Loucy (cell line): ENCODE data around the gene MED17.

Experiments used
- H2AFZ ChIP-seq: fragments of 200-600 bp; sonication (generic); 2 replicates; pipeline ENCODE4 v1.6.0; 2016; ENCODE audit warnings: antibody characterized with exemption, mild to moderate bottlenecking, low read length, moderate library complexity
- H3F3A ChIP-seq: fragments of 200-600 bp; 2 replicates; pipeline ENCODE4 v1.6.0; 2016; ENCODE audit warnings: antibody characterized with exemption, low read depth, mild to moderate bottlenecking
- H3K27me3 ChIP-seq: fragments of 200-600 bp; sonication (generic); 2 replicates; pipeline ENCODE4 v1.6.1; 2014; ENCODE audit warnings: low read length, mild to moderate bottlenecking; ENCODE audit not compliant: insufficient read depth, poor library complexity, severe bottlenecking
- H3K36me3 ChIP-seq: fragments of 200-600 bp; sonication (generic); 2 replicates; pipeline ENCODE4 v1.6.1; 2016; ENCODE audit warnings: low read length; ENCODE audit not compliant: insufficient read depth
- H3K4me1 ChIP-seq: fragments of 200-600 bp; sonication (generic); 2 replicates; pipeline ENCODE4 v1.5.1; 2014; ENCODE audit warnings: low read length, mild to moderate bottlenecking; ENCODE audit not compliant: insufficient read depth, poor library complexity, severe bottlenecking
- H3K4me2 ChIP-seq: fragments of 200-600 bp; sonication (generic); 2 replicates; pipeline ENCODE4 v1.6.0; 2014; ENCODE audit warnings: antibody characterized with exemption, low read length, low read depth, mild to moderate bottlenecking; ENCODE audit not compliant: poor library complexity, severe bottlenecking
- H3K4me3 ChIP-seq: fragments of 200-600 bp; sonication (generic); 2 replicates; pipeline ENCODE4 v1.5.1; 2014; ENCODE audit warnings: low read length, mild to moderate bottlenecking, mixed read lengths; ENCODE audit not compliant: poor library complexity, severe bottlenecking
- H3K79me2 ChIP-seq: fragments of 200-600 bp; sonication (generic); 2 replicates; pipeline ENCODE4 v1.6.1; 2014; ENCODE audit warnings: low read length; ENCODE audit not compliant: insufficient read depth
- H3K9ac ChIP-seq: fragments of 200-600 bp; sonication (generic); 2 replicates; pipeline ENCODE4 v1.6.0; 2014; ENCODE audit warnings: mild to moderate bottlenecking, low read depth, low read length, moderate library complexity; ENCODE audit not compliant: poor library complexity, severe bottlenecking
- H3K9me2 ChIP-seq: fragments of 200-600 bp; sonication (generic); replicated peaks from 2 replicates; pipeline ENCODE4 v1.6.1; 2016; ENCODE audit warnings: low read depth, low read length, mixed read lengths
- H3K9me3 ChIP-seq: fragments of 200-600 bp; sonication (generic); 2 replicates; pipeline ENCODE4 v1.6.1; 2014; ENCODE audit warnings: mild to moderate bottlenecking, antibody characterized with exemption, low read length, low read depth; ENCODE audit not compliant: insufficient read depth
- H4K20me1 ChIP-seq: fragments of 200-600 bp; sonication (generic); 2 replicates; pipeline ENCODE4 v1.6.0; 2014; ENCODE audit warnings: antibody characterized with exemption, low read length, mild to moderate bottlenecking; ENCODE audit not compliant: insufficient read depth, poor library complexity, severe bottlenecking
- EZH2phosphoT487 ChIP-seq: fragments of 200-600 bp; IDR thresholded peaks from 2 replicates; pipeline ENCODE4 v1.6.1; 2018; ENCODE audit warnings: antibody characterized with exemption, mild to moderate bottlenecking, moderate library complexity, borderline replicate concordance
- TF ChIP-seq, protein P1 (sequence below): fragments of 200-600 bp; sonication (generic); conservative IDR thresholded peaks from 2 replicates; pipeline ENCODE4 v1.5.1; 2014; ENCODE audit warnings: mild to moderate bottlenecking, antibody characterized with exemption, low read length

The MED17 gene

DNA sequence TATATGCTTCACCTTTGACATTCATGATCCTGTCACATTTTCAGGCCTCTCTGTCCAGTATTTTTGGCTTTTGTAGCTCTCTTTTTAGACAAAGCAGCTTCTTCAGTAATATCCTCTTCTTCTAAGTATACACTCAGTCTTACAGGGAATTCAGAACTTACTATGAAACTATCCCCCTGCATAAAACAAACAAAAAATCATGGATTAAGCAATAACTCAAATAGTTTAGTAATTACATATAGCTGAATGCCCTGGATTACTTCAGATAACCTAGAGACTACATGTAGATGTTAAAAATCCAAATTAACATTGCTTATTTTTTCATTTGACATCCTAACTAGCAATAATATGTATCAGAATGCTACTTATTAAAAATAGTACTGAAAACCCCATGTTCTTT is 48.0 kb upstream of the MED17 start:
- Histone ChIP-seq H3K79me2 (peaks cover 85% of the 10 kb centered on the region), H3K4me2 (peak overlapping the region; percentile 94), H3K36me3 (peaks cover 80% of the 10 kb centered on the region)

DNA sequence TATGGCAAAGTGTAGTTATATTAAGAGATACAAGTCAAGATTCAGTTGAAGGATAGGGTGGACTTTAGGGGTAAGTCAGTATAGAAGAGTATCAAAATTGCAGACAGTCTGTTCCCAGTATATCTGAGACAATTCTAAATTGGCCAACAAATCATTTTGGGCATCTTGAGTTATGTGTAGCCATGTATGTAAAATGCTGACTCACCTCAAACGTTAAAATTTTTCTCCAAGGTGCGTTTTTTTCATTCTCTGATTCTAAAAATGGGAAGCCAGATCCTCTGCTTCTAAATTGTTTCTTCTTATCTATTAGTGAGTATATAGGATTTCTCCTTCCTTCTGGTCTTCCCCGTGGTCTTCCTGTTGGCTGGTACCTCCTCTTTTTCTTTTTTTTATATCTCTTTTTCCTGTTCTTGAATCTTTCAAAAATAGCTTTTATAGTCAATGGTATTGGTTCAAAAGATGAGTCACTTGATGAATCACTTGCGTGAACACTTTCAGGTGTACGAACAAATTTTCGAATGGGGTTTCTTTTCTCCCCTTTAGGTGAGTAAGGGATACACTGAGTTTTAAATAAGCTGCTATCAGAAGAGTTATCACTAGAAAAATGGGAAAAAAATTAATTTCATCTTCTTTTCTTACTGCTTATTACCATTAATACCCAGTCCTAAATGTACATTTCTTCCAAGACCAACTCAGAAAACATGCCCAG is 46.0 kb upstream of the MED17 start:
- no peaks in the 10 kb centered on the region for H3K9me3 ChIP-seq
- H3K4me1 ChIP-seq, result peaks cover 62% of the 10 kb centered on the region
- peaks cover 61% of the 10 kb centered on the region for H3K36me3 ChIP-seq
- H3K9me2 ChIP-seq, result no peaks in the 10 kb centered on the region
- H3K4me3 ChIP-seq, result peak overlapping the region; percentile 92
- peaks cover 97% of the 10 kb centered on the region for H3K79me2 ChIP-seq
- peak overlapping the region; percentile 95 for H3K9ac ChIP-seq
- no peak overlapping the region for H2AFZ ChIP-seq
- H3K4me2 ChIP-seq, result peak overlapping the region; percentile 94
- H3K27me3 ChIP-seq, result no peaks in the 10 kb centered on the region
- H3F3A ChIP-seq, result 0 out of 2 replicates have a peak, but pooled peaks cover 4% of the 10 kb centered on the region
- peaks cover 82% of the 10 kb centered on the region for H4K20me1 ChIP-seq
- no peak for TF ChIP-seq EZH2phosphoT487
- TF ChIP-seq, protein P1, sequence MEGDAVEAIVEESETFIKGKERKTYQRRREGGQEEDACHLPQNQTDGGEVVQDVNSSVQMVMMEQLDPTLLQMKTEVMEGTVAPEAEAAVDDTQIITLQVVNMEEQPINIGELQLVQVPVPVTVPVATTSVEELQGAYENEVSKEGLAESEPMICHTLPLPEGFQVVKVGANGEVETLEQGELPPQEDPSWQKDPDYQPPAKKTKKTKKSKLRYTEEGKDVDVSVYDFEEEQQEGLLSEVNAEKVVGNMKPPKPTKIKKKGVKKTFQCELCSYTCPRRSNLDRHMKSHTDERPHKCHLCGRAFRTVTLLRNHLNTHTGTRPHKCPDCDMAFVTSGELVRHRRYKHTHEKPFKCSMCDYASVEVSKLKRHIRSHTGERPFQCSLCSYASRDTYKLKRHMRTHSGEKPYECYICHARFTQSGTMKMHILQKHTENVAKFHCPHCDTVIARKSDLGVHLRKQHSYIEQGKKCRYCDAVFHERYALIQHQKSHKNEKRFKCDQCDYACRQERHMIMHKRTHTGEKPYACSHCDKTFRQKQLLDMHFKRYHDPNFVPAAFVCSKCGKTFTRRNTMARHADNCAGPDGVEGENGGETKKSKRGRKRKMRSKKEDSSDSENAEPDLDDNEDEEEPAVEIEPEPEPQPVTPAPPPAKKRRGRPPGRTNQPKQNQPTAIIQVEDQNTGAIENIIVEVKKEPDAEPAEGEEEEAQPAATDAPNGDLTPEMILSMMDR, result no peak

More for the DNA sequence above, 48.0 kb upstream of the MED17 start:
- H3K9me3 ChIP-seq, result no peaks in the 10 kb centered on the region
- no peaks in the 10 kb centered on the region for H3K9me2 ChIP-seq
- H3K4me3 ChIP-seq, result peak overlapping the region; percentile 92
- no peaks in the 10 kb centered on the region for H3K27me3 ChIP-seq
- no peak overlapping the region for H2AFZ ChIP-seq
- peak overlapping the region; percentile 95 for H3K9ac ChIP-seq
- 0 out of 2 replicates have a peak, but pooled peaks cover 5% of the 10 kb centered on the region for H3F3A ChIP-seq
- peaks cover 62% of the 10 kb centered on the region for H3K4me1 ChIP-seq
- TF ChIP-seq, protein P1, result no peak
- TF ChIP-seq EZH2phosphoT487, result no peak
- peaks cover 100% of the 10 kb centered on the region for H4K20me1 ChIP-seq

DNA sequence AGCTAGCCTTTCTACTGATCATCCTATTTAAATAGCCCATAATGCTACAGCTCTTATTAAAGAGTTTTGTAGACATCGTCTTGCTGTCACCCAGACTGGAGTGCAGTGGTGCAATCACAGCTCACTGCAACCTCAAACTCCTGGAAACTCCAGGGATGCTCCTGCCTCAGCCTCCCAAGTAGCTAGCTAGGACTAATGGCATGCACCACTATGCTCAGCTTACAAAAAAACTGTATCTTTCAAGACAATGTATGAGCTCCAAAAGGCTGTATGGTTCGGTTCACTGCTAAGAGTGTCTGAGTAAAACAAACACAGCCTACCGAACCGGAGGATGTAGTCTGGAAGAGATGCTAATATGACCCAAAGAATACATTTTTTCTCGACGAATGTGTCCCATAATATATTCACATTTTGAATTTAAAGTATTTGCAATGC is 45.4 kb upstream of the MED17 start:
- H3K9ac ChIP-seq, result peak overlapping the region; percentile 95
- TF ChIP-seq, protein P1, result no peak
- TF ChIP-seq EZH2phosphoT487, result no peak
- H3K9me3 ChIP-seq, result no peaks in the 10 kb centered on the region
- no peaks in the 10 kb centered on the region for H3K27me3 ChIP-seq
- H3K4me3 ChIP-seq, result peak overlapping the region; percentile 92
- H3K4me1 ChIP-seq, result peaks cover 58% of the 10 kb centered on the region
- peaks cover 55% of the 10 kb centered on the region for H3K36me3 ChIP-seq
- peaks cover 97% of the 10 kb centered on the region for H3K79me2 ChIP-seq
- H3F3A ChIP-seq, result no peaks in the 10 kb centered on the region
- no peak overlapping the region for H2AFZ ChIP-seq
- H3K9me2 ChIP-seq, result no peaks in the 10 kb centered on the region
- H3K4me2 ChIP-seq, result peak overlapping the region; percentile 94
- H4K20me1 ChIP-seq, result peaks cover 75% of the 10 kb centered on the region
